Suprapubic skin (tissue), 3 donors: ENCODE data around the gene DPEP3.

Source experiments
- POLR2AphosphoS5 ChIP-seq, 3 donors: sonication (generic); formaldehyde crosslinking; IDR thresholded peaks; one replicate each; pipeline ENCODE4 v1.6.1; 2017; ENCODE audit warnings: antibody characterized with exemption in 3 of 3
- TF ChIP-seq, protein P1 (sequence below), 2 donors: fragments of 200-600 bp in 1 of 2; fragments of 450-650 bp in 1 of 2; sonication (generic) in 1 of 2; IDR thresholded peaks; one replicate each; pipeline ENCODE4 v1.5.1; 2016 to 2019; ENCODE audit warnings: antibody characterized with exemption in 2 of 2, mild to moderate bottlenecking in 1 of 2, moderate library complexity in 1 of 2

DNA sequence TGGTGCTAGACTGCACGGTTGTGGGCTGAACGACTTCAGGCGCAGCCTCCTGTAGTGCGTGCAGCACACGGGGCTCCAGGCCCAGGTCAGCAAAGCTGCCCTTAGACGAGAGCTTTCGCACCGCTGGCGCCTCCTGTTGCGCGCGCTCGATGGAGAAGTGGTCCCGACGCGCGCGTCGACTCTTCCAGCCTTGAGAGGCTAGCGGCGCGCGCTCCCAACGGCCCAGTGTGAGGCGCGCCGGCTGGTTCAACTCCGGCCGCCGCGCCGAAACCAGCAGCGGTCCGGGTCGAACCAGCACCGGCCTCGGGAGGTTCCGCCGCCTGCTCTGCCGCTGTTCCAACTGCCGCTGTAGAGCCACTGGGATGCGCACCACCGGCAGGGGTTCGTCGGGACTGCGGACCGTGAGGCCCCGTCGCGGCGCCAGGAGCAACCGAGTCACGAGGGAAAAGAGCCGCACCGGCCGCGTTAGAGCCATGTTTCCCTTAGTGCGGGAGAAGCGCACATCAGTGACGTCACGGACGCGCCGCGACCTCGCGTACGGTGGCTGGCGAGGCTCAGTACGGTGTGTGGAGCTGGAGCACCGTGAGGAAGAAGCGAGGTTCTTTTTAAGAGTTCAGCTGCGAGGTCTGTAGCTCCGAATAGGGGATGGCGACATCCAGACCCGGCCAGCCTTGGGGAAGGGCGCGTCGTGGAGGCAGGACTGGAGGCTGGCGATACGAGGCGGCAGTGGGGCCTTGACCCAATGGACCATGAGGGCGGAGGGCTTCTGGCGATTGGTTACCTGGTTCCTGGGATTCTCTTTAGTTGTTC is 42.6 kb upstream of the DPEP3 start, which contains the start of the genes DDX28 and DUS2:
- TF ChIP-seq, protein P1, sequence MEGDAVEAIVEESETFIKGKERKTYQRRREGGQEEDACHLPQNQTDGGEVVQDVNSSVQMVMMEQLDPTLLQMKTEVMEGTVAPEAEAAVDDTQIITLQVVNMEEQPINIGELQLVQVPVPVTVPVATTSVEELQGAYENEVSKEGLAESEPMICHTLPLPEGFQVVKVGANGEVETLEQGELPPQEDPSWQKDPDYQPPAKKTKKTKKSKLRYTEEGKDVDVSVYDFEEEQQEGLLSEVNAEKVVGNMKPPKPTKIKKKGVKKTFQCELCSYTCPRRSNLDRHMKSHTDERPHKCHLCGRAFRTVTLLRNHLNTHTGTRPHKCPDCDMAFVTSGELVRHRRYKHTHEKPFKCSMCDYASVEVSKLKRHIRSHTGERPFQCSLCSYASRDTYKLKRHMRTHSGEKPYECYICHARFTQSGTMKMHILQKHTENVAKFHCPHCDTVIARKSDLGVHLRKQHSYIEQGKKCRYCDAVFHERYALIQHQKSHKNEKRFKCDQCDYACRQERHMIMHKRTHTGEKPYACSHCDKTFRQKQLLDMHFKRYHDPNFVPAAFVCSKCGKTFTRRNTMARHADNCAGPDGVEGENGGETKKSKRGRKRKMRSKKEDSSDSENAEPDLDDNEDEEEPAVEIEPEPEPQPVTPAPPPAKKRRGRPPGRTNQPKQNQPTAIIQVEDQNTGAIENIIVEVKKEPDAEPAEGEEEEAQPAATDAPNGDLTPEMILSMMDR (IDR thresholded peaks at IDR 0.05) = no peak
- TF ChIP-seq POLR2AphosphoS5 (IDR thresholded peaks at IDR 0.05) = peak; percentile 90 to 100 (median 94)
